Neural cell (in vitro differentiated cells): ENCODE results near the gene NPC1. TPM values are rescaled to one million over a fixed set of nuclear protein-coding genes. Genes with fewer than 3 reads are reported as not detected.
A peak's percentile ranks its signal among the peaks of the same experiment; 100 is the strongest.

Experiments used
- H2AFZ ChIP-seq: fragments of 200-600, 300-800 bp; sonication (generic), shearing (Covaris generic); 2 replicates; pipeline ENCODE4 v1.6.0; 2014; ENCODE audit warnings: low read depth, mild to moderate bottlenecking, antibody characterized with exemption, low read length, moderate library complexity
- H3F3A ChIP-seq: fragments of 200-600 bp; shearing (Covaris generic); 2 replicates; pipeline ENCODE4 v1.6.1; 2016; ENCODE audit warnings: mild to moderate bottlenecking, moderate library complexity, mixed read lengths, antibody characterized with exemption, low read length; ENCODE audit not compliant: insufficient read depth, poor library complexity, severe bottlenecking
- H3K27ac ChIP-seq: fragments of 200-600, 300-800 bp; sonication (generic), shearing (Covaris generic); 2 replicates; pipeline ENCODE4 v1.5.1; 2014; ENCODE audit warnings: mild to moderate bottlenecking, low read length, moderate library complexity
- H3K27me3 ChIP-seq: fragments of 300-800, 200-600 bp; sonication (generic), shearing (Covaris generic); 2 replicates; pipeline ENCODE4 v1.6.0; 2014; ENCODE audit warnings: mild to moderate bottlenecking, low read depth, low read length, moderate library complexity; ENCODE audit not compliant: insufficient read depth
- H3K36me3 ChIP-seq: fragments of 300-800, 200-600 bp; sonication (generic), shearing (Covaris generic); 2 replicates; pipeline ENCODE4 v1.5.1; 2014; ENCODE audit warnings: mild to moderate bottlenecking, antibody characterized with exemption, low read length, moderate library complexity; ENCODE audit not compliant: insufficient read depth
- H3K4me2 ChIP-seq: fragments of 300-800, 200-600 bp; sonication (generic), shearing (Covaris generic); 2 replicates; pipeline ENCODE4 v1.6.0; 2014; ENCODE audit warnings: mild to moderate bottlenecking, low read length
- H3K4me3 ChIP-seq: fragments of 300-800, 200-600 bp; sonication (generic), shearing (Covaris generic); 2 replicates; pipeline ENCODE4 v1.5.1; 2014; ENCODE audit warnings: mild to moderate bottlenecking, low read length, moderate library complexity
- H3K79me2 ChIP-seq: fragments of 200-600 bp; shearing (Covaris generic); replicated peaks from 2 replicates; pipeline ENCODE4 v1.6.0; 2014; ENCODE audit warnings: mild to moderate bottlenecking, low read length, moderate library complexity; ENCODE audit not compliant: insufficient read depth
- H3K9ac ChIP-seq: fragments of 300-800, 200-600 bp; sonication (generic), shearing (Covaris generic); 2 replicates; pipeline ENCODE4 v1.6.1; 2016; ENCODE audit warnings: mild to moderate bottlenecking, low read length, mixed read lengths
- H3K9me2 ChIP-seq: fragments of 200-600 bp; shearing (Covaris generic); 2 replicates; pipeline ENCODE4 v1.6.1; 2016; ENCODE audit warnings: mild to moderate bottlenecking, low read length, mixed read lengths; ENCODE audit not compliant: insufficient read depth
- H3K9me3 ChIP-seq: fragments of 200-600, 300-800 bp; sonication (generic), shearing (Covaris generic); 2 replicates; pipeline ENCODE4 v1.6.1; 2016; ENCODE audit warnings: mild to moderate bottlenecking, mixed run types, low read length, moderate library complexity, mixed read lengths
- H4K20me1 ChIP-seq: fragments of 200-600 bp; shearing (Covaris generic); 2 replicates; pipeline ENCODE4 v1.6.1; 2016; ENCODE audit warnings: mild to moderate bottlenecking, mixed run types; ENCODE audit not compliant: insufficient read depth
- CTCF ChIP-seq: fragments of 450-650 bp; IDR thresholded peaks from 2 replicates; pipeline ENCODE4 v1.5.1; 2014; ENCODE audit warnings: antibody characterized with exemption, mild to moderate bottlenecking, moderate library complexity; ENCODE audit not compliant: poor library complexity, severe bottlenecking
- EP300 ChIP-seq: fragments of 450-650 bp; conservative IDR thresholded peaks from 2 replicates; pipeline ENCODE4 v1.6.1; 2014; ENCODE audit warnings: antibody characterized with exemption, mild to moderate bottlenecking, moderate library complexity; ENCODE audit not compliant: poor library complexity, severe bottlenecking
- EZH2 ChIP-seq: fragments of 200-600, 300-800 bp; shearing (Covaris generic), sonication (generic); IDR thresholded peaks from 2 replicates; pipeline ENCODE4 v1.6.1; 2014; ENCODE audit warnings: antibody characterized with exemption, low read length, borderline replicate concordance, mild to moderate bottlenecking; ENCODE audit not compliant: insufficient read depth, poor library complexity, severe bottlenecking
- MXI1 ChIP-seq: fragments of 450-650 bp; conservative IDR thresholded peaks from 2 replicates; pipeline ENCODE4 v1.6.1; 2014; ENCODE audit warnings: antibody characterized with exemption, mild to moderate bottlenecking; ENCODE audit not compliant: poor library complexity, severe bottlenecking
- POLR2AphosphoS5 ChIP-seq: IDR thresholded peaks from 2 replicates; pipeline ENCODE4 v1.6.1; 2012
- RAD21 ChIP-seq: fragments of 450-650 bp; conservative IDR thresholded peaks from 2 replicates; pipeline ENCODE4 v1.6.1; 2014; ENCODE audit warnings: antibody characterized with exemption, mild to moderate bottlenecking, moderate library complexity
- REST ChIP-seq: IDR thresholded peaks from 2 replicates; pipeline ENCODE4 v1.6.1; 2012; ENCODE audit warnings: borderline replicate concordance
- SMC3 ChIP-seq: fragments of 450-650 bp; conservative IDR thresholded peaks from 2 replicates; pipeline ENCODE4 v1.6.1; 2014; ENCODE audit warnings: antibody characterized with exemption, mild to moderate bottlenecking, moderate library complexity; ENCODE audit not compliant: poor library complexity
- TAF1 ChIP-seq: IDR thresholded peaks from 2 replicates; pipeline ENCODE4 v1.6.1; 2012; ENCODE audit warnings: low read depth
- polyA plus RNA-seq: library from polyadenylated mRNA; depleted of rRNA; stranded (reverse); fragments of >200 nt; gene quantifications from 2 replicates; pipeline ENCODE4 v1.2.3, GENCODE V29; 2014

The NPC1 gene
- polyA plus RNA-seq, 1 donor from 2014 or later, result 20.9 TPM

- no peak for TF ChIP-seq MXI1
- no peak for TF ChIP-seq EP300
- no peak for TF ChIP-seq CTCF
- no peak for TF ChIP-seq REST
- TF ChIP-seq EZH2, result no peak
- no peak for TF ChIP-seq RAD21
- TF ChIP-seq POLR2AphosphoS5, result no peak
- TF ChIP-seq SMC3, result no peak
- no peak for TF ChIP-seq TAF1
- Histone ChIP-seq H3K4me2 (no peak overlapping the region), H3K9ac (no peak overlapping the region), H3K9me2 (no peaks in the 10 kb centered on the region), H3K27me3 (no peaks in the 10 kb centered on the region), H3K4me3 (no peak overlapping the region), H3F3A (no peaks in the 10 kb centered on the region), H3K9me3 (no peaks in the 10 kb centered on the region), H3K36me3 (no peaks in the 10 kb centered on the region), H3K27ac (no peak overlapping the region), H2AFZ (no peak overlapping the region), H4K20me1 (no peaks in the 10 kb centered on the region), H3K79me2 (peaks cover 9% of the 10 kb centered on the region)
Measured at GRCh38 chr18:23588836-23589560, 2.7 kb upstream of the NPC1 start.

- no peak overlapping the region for H3K4me2 ChIP-seq
- no peaks in the 10 kb centered on the region for H3K27me3 ChIP-seq
- no peaks in the 10 kb centered on the region for H3K9me3 ChIP-seq
- H2AFZ ChIP-seq, result no peak overlapping the region
- H3K79me2 ChIP-seq, result peaks cover 20% of the 10 kb centered on the region
- no peak overlapping the region for H3K9ac ChIP-seq
- peak overlapping the region; percentile 85 for H3K4me3 ChIP-seq
- no peaks in the 10 kb centered on the region for H3K36me3 ChIP-seq
- no peaks in the 10 kb centered on the region for H4K20me1 ChIP-seq
- no peaks in the 10 kb centered on the region for H3K9me2 ChIP-seq
- H3F3A ChIP-seq, result no peaks in the 10 kb centered on the region
- TF ChIP-seq SMC3, result no peak
- TF ChIP-seq EP300, result no peak
- TF ChIP-seq MXI1, result no peak
- TF ChIP-seq RAD21, result no peak
- TF ChIP-seq CTCF, result peak; percentile 40
- no peak overlapping the region for H3K27ac ChIP-seq
Measured at GRCh38 chr18:23587220-23587642, 925 bp upstream of the NPC1 start.
